ENCODE results near the gene CASP4.
"Not testable (repeated sequence)": the region's sequence is repeated elsewhere in the genome, so short reads cannot be mapped to it uniquely, and the experiment has no call there.

CASP4 gene

DNA sequence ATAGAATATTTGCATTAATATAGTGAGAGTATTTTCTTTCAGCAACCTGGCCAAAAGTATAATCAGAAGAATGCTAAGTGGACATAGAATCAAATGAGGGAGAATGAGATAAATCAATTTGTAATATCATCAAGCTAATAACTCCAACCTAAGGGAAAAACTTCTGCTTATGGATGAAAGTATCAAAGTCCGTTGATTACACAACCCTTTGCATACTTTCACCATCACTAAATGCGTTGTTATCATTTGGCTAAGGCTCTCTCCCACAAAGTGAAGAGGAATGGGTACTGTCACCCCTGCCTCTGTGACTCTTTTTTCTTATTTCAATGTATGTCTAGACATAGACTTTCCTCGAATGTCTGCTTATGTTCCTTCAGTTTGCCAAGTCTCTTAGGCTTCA, 16.4 kb upstream of the CASP4 start:
- TF ChIP-seq SUZ12 (IDR thresholded peaks at IDR 0.05) = no peak
- TF ChIP-seq FOXM1 (IDR thresholded peaks at IDR 0.05; ENCODE audit: borderline replicate concordance) = no peak
- no peak for TF ChIP-seq LEF1 (IDR thresholded peaks at IDR 0.05; ENCODE audit: borderline replicate concordance)
- TF ChIP-seq HDGF (IDR thresholded peaks at IDR 0.05; ENCODE audit: borderline replicate concordance) = no peak
- TF ChIP-seq ZNF384 (IDR thresholded peaks at IDR 0.05) = no peak
- TF ChIP-seq, protein P1, sequence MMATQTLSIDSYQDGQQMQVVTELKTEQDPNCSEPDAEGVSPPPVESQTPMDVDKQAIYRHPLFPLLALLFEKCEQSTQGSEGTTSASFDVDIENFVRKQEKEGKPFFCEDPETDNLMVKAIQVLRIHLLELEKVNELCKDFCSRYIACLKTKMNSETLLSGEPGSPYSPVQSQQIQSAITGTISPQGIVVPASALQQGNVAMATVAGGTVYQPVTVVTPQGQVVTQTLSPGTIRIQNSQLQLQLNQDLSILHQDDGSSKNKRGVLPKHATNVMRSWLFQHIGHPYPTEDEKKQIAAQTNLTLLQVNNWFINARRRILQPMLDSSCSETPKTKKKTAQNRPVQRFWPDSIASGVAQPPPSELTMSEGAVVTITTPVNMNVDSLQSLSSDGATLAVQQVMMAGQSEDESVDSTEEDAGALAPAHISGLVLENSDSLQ (IDR thresholded peaks at IDR 0.05) = no peak
- no peak for TF ChIP-seq CTBP1 (IDR thresholded peaks at IDR 0.05; ENCODE audit: borderline replicate concordance)
- TF ChIP-seq NFRKB (IDR thresholded peaks at IDR 0.05) = no peak
- no peak for TF ChIP-seq FOXK2 (IDR thresholded peaks at IDR 0.05)
- TF ChIP-seq ELF4 (IDR thresholded peaks at IDR 0.05) = no peak
- TF ChIP-seq BHLHE40 (IDR thresholded peaks at IDR 0.05; ENCODE audit: borderline replicate concordance) = no peak
- TF ChIP-seq FOXA1 (IDR thresholded peaks at IDR 0.05) = no peak
- CTCF ChIA-PET = no interaction called here
- POLR2A ChIA-PET = no interaction called here
- no peak for DNase-seq (ENCODE audit: extremely low spot score)

DNA sequence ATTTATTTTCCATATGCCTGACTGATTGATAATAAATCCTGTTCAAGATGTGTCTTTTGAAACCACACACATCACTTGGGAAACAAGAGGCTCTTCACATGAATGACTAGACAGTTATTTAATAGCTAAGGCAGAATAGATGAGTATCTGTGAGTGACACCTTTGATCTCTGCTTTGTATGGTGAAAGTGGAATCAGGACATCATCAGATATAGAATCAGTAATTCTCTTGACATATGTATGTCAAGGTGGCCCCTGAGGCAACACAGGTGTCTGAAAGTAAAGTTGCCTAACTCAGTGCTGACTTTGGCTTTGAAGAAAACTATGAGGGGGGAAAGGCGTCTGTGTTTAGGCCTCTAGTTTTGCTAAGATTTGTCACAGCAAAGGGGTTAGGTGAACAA, 11.5 kb upstream of the CASP4 start:
- no peak for DNase-seq (ENCODE audit: extremely low spot score)
- TF ChIP-seq HDGF (IDR thresholded peaks at IDR 0.05; ENCODE audit: borderline replicate concordance) (no peak), CTBP1 (IDR thresholded peaks at IDR 0.05; ENCODE audit: borderline replicate concordance) (no peak), ZNF384 (IDR thresholded peaks at IDR 0.05) (no peak), ARNT (IDR thresholded peaks at IDR 0.05) (no peak), FOXA1 (IDR thresholded peaks at IDR 0.05) (no peak), FOXK2 (IDR thresholded peaks at IDR 0.05) (no peak), ELF4 (IDR thresholded peaks at IDR 0.05) (no peak), NFRKB (IDR thresholded peaks at IDR 0.05) (no peak), BHLHE40 (IDR thresholded peaks at IDR 0.05; ENCODE audit: borderline replicate concordance) (no peak)
- ChIA-PET POLR2A (no interaction called here), CTCF (no interaction called here)

DNA sequence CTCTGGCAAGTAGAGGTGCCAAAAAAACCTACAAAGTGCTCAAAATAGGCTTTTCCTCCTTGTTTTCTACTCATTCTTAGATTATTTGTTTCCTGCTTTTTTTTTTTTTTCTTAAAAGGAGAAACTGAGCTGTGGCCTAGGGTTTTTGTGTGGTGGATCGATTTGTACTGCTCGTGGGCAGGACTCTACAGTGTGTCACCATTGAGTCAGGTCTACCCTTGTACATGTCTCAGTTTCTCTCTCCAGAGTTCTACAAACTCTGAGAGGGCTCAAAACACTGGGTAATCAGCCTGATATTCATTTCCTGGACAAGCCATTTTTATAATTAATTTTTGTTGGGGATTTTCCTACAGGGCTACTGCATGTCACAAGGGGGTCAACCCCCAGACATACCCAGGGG, 5.2 kb upstream of the CASP4 start:
- DNase-seq (ENCODE audit: extremely low spot score) = no peak
- CTCF ChIA-PET = no interaction called here

DNA sequence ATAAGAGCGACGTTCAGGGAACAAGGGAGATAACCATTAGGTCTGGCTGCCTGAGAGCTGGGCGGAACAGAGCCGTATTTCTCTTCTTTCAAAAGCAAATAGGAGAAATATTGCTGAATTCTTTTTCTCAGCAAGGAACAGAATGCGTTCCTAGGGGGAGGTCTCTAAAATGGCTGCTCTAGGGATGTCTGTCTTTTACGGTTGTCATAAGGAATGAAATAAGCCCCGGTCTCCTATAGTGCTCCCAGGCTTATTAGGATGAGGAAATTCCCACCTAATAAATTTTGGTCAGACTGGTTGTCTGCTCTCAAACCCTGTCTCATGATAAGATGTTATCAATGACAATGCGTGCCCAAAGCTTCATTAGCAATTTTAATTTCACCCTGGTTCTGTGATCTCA, 4.5 kb upstream of the CASP4 start:
- CTCF ChIA-PET; POLR2A ChIA-PET; DNase-seq (ENCODE audit: extremely low spot score): not testable (repeated sequence)

More for the DNA sequence above, 5.2 kb upstream of the CASP4 start:
- POLR2A ChIA-PET = no interaction called here
- TF ChIP-seq, protein P1 (IDR thresholded peaks at IDR 0.05) = no peak
- TF ChIP-seq ARNT (IDR thresholded peaks at IDR 0.05) = no peak
- TF ChIP-seq NFRKB (IDR thresholded peaks at IDR 0.05) = no peak
- no peak for TF ChIP-seq HDGF (IDR thresholded peaks at IDR 0.05; ENCODE audit: borderline replicate concordance)
- no peak for TF ChIP-seq ZNF384 (IDR thresholded peaks at IDR 0.05)
- TF ChIP-seq SUZ12 (IDR thresholded peaks at IDR 0.05) = no peak
- no peak for TF ChIP-seq CTBP1 (IDR thresholded peaks at IDR 0.05; ENCODE audit: borderline replicate concordance)
- no peak for TF ChIP-seq FOXA1 (IDR thresholded peaks at IDR 0.05)
- TF ChIP-seq TARDBP (IDR thresholded peaks at IDR 0.05) = no peak
- no peak for TF ChIP-seq FOXM1 (IDR thresholded peaks at IDR 0.05; ENCODE audit: borderline replicate concordance)
- no peak for TF ChIP-seq L3MBTL2 (conservative IDR thresholded peaks at IDR 0.05)
- TF ChIP-seq BHLHE40 (IDR thresholded peaks at IDR 0.05; ENCODE audit: borderline replicate concordance) = no peak
- no peak for TF ChIP-seq FOXK2 (IDR thresholded peaks at IDR 0.05)
- no peak for TF ChIP-seq LEF1 (IDR thresholded peaks at IDR 0.05; ENCODE audit: borderline replicate concordance)
- TF ChIP-seq SP1 (IDR thresholded peaks at IDR 0.05) = no peak
- TF ChIP-seq ELF4 (IDR thresholded peaks at IDR 0.05) = no peak

DNA sequence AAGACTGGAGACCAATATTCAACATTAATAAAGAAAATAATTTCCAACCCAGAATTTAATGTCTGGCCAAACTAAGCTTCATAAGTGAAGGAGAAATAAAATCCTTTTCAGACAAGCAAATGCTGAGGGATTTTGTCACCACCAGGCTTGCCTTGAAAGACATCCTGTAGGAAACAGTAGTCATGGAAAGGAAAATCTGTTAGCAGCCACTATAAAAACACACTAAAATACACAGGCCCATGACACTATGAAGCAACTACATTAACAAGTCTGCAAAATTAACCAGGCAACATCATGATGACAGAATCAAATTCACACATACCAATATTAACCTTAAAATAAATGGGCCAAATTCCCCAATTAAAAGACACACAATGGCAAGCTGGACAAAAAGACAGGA, 2.4 kb upstream of the CASP4 start:
- ChIA-PET POLR2A (no interaction called here), CTCF (no interaction called here)
- DNase-seq (ENCODE audit: extremely low spot score) = no peak
- TF ChIP-seq BHLHE40 (IDR thresholded peaks at IDR 0.05; ENCODE audit: borderline replicate concordance) (no peak), ELF4 (IDR thresholded peaks at IDR 0.05) (no peak), L3MBTL2 (conservative IDR thresholded peaks at IDR 0.05) (no peak), NFRKB (IDR thresholded peaks at IDR 0.05) (no peak), FOXK2 (IDR thresholded peaks at IDR 0.05) (no peak), ARNT (IDR thresholded peaks at IDR 0.05) (no peak), ZNF384 (IDR thresholded peaks at IDR 0.05) (no peak), SUZ12 (IDR thresholded peaks at IDR 0.05) (no peak), FOXM1 (IDR thresholded peaks at IDR 0.05; ENCODE audit: borderline replicate concordance) (no peak), SP1 (IDR thresholded peaks at IDR 0.05) (no peak), CTBP1 (IDR thresholded peaks at IDR 0.05; ENCODE audit: borderline replicate concordance) (no peak), HDGF (IDR thresholded peaks at IDR 0.05; ENCODE audit: borderline replicate concordance) (no peak), FOXA1 (IDR thresholded peaks at IDR 0.05) (no peak), TARDBP (IDR thresholded peaks at IDR 0.05) (no peak), LEF1 (IDR thresholded peaks at IDR 0.05; ENCODE audit: borderline replicate concordance) (no peak)
- TF ChIP-seq, protein P1 (IDR thresholded peaks at IDR 0.05) = no peak

DNA sequence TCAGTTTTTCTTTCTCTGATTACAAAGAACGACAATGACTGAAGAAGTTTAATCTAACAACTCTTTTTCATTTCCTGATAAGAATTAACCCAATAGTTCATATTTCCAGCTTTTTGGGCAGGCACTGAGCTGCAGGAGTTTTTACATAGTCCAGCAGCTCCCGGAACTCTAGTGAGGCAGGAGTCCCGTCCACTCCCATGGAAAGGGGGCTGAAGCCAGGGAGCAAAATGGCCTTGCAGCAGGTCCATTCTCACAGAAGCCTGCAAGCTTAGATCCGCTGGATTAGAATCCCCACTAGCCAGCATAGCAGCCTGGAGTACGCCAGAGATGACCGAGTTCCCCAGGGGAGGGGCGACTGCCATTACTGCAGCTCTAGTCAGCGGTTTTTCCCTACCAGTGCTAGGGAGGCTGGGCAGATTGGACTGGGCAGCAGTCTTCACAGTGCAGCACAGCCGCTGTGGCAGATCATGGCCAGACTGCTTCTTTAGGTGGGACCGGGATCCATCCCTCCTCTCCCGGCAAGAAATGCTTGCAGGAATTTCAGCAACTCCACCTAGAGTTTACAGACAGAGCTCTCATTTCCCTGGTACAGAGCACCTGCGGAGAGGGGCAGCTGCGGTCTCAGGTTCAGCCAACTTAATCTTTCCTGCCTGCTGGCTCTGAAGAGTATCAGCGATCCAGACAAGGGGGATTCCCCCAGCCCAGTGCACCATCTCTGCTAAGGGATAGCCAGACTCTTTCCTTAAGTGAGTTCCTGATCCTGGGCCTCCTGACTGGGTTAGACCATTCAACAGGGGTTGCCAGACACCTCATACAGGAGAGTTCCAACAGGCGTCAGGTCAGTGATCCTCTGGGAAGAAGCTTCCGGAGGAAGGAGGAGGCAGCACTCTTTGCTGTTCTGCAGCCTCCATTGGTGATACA, 742 bp upstream of the CASP4 start:
- DNase-seq (ENCODE audit: extremely low spot score) = no peak
- ChIA-PET POLR2A (no interaction called here), CTCF (no interaction called here)
- TF ChIP-seq FOXK2 (IDR thresholded peaks at IDR 0.05) = no peak
- no peak for TF ChIP-seq SUZ12 (IDR thresholded peaks at IDR 0.05)
- no peak for TF ChIP-seq FOXA1 (IDR thresholded peaks at IDR 0.05)
- no peak for TF ChIP-seq LEF1 (IDR thresholded peaks at IDR 0.05; ENCODE audit: borderline replicate concordance)
- no peak for TF ChIP-seq FOXM1 (IDR thresholded peaks at IDR 0.05; ENCODE audit: borderline replicate concordance)
- TF ChIP-seq CTBP1 (IDR thresholded peaks at IDR 0.05; ENCODE audit: borderline replicate concordance) = no peak
- TF ChIP-seq ELF4 (IDR thresholded peaks at IDR 0.05) = no peak
- no peak for TF ChIP-seq BHLHE40 (IDR thresholded peaks at IDR 0.05; ENCODE audit: borderline replicate concordance)
- TF ChIP-seq L3MBTL2 (conservative IDR thresholded peaks at IDR 0.05) = no peak
- no peak for TF ChIP-seq ARNT (IDR thresholded peaks at IDR 0.05)
- no peak for TF ChIP-seq SP1 (IDR thresholded peaks at IDR 0.05)
- TF ChIP-seq TARDBP (IDR thresholded peaks at IDR 0.05) = no peak
- TF ChIP-seq, protein P1 (IDR thresholded peaks at IDR 0.05) = no peak
- TF ChIP-seq ZNF384 (IDR thresholded peaks at IDR 0.05) = no peak
- TF ChIP-seq HDGF (IDR thresholded peaks at IDR 0.05; ENCODE audit: borderline replicate concordance) = no peak

Data from HEK293T (cell line).